GM23338 (cell line): ENCODE data around the gene NXPH2. TPM values are rescaled to one million over a fixed set of nuclear protein-coding genes. Genes with fewer than 3 reads are reported as not detected.

Source experiments
- ATAC-seq: fragments of 200-7000 bp; cut with Tn5 transposase; 3 replicates; pipeline ENCODE4 v1.9.1; 2020
- DNase-seq: peaks from one replicate; pipeline ENCODE4 v3.0.0-alpha.2; 2015; ENCODE audit warnings: low spot score
- H2AFZ ChIP-seq: fragments of 200-600 bp; sonication (generic); 2 replicates; pipeline ENCODE4 v1.8.0; 2016; ENCODE audit warnings: antibody characterized with exemption, mild to moderate bottlenecking, moderate library complexity
- H3F3A ChIP-seq: fragments of 200-600 bp; sonication (generic); replicated peaks from 2 replicates; pipeline ENCODE4 v1.8.0; 2017; ENCODE audit warnings: antibody characterized with exemption, mixed run types, low read depth
- H3K27ac ChIP-seq: fragments of 200-600 bp; sonication (generic); 2 replicates; pipeline ENCODE4 v1.6.1; 2016; ENCODE audit warnings: low read depth
- H3K27me3 ChIP-seq: fragments of 200-600 bp; sonication (generic); 2 replicates; pipeline ENCODE4 v1.8.0; 2016; ENCODE audit warnings: mild to moderate bottlenecking, mixed run types, moderate library complexity; ENCODE audit not compliant: insufficient read depth
- H3K36me3 ChIP-seq: fragments of 200-600 bp; sonication (generic); 2 replicates; pipeline ENCODE4 v1.8.0; 2016; ENCODE audit warnings: mild to moderate bottlenecking; ENCODE audit not compliant: insufficient read depth
- H3K4me1 ChIP-seq: fragments of 200-600 bp; sonication (generic); 2 replicates; pipeline ENCODE4 v1.8.0; 2016; ENCODE audit warnings: mild to moderate bottlenecking, moderate library complexity; ENCODE audit not compliant: insufficient read depth
- H3K4me2 ChIP-seq: fragments of 200-600 bp; sonication (generic); 2 replicates; pipeline ENCODE4 v1.7.1; 2017; ENCODE audit warnings: mixed run types
- H3K4me3 ChIP-seq: fragments of 200-600 bp; sonication (generic); 2 replicates; pipeline ENCODE4 v1.6.1; 2016; ENCODE audit warnings: mixed run types
- H3K79me2 ChIP-seq: fragments of 200-600 bp; sonication (generic); replicated peaks from 2 replicates; pipeline ENCODE4 v1.8.0; 2017; ENCODE audit warnings: mild to moderate bottlenecking; ENCODE audit not compliant: insufficient read depth
- H3K9me2 ChIP-seq: fragments of 200-600 bp; sonication (generic); 2 replicates; pipeline ENCODE4 v1.8.0; 2017; ENCODE audit not compliant: insufficient read depth
- H4K20me1 ChIP-seq: fragments of 200-600 bp; sonication (generic); replicated peaks from 2 replicates; pipeline ENCODE4 v1.8.0; 2017; ENCODE audit warnings: mild to moderate bottlenecking; ENCODE audit not compliant: insufficient read depth
- H3K27ac Mint-ChIP-seq: 2 replicates; pipeline ENCODE4 v1.8.0; 2020; ENCODE audit warnings: inconsistent platforms, mild to moderate bottlenecking, moderate library complexity, mixed read lengths
- H3K27me3 Mint-ChIP-seq: 3 replicates; pipeline ENCODE4 v1.8.0; 2022; ENCODE audit warnings: low read depth, mild to moderate bottlenecking, moderate library complexity, mixed read lengths, inconsistent platforms; ENCODE audit not compliant: insufficient read depth, poor library complexity
- H3K36me3 Mint-ChIP-seq: 3 replicates; pipeline ENCODE4 v1.8.0; 2021; ENCODE audit warnings: low read depth, mild to moderate bottlenecking, inconsistent platforms, moderate library complexity, mixed read lengths
- H3K4me1 Mint-ChIP-seq: 3 replicates; pipeline ENCODE4 v1.8.0; 2020; ENCODE audit warnings: mild to moderate bottlenecking, inconsistent platforms, mixed read lengths
- H3K4me3 Mint-ChIP-seq: 3 replicates; pipeline ENCODE4 v1.8.0; 2021; ENCODE audit warnings: moderate library complexity, mild to moderate bottlenecking, inconsistent platforms, mixed read lengths
- H3K9me3 Mint-ChIP-seq: 3 replicates; pipeline ENCODE4 v1.8.0; 2020; ENCODE audit warnings: moderate library complexity, mild to moderate bottlenecking, inconsistent platforms, mixed read lengths
- CREB1 ChIP-seq: fragments of 250-450 bp; sonication (Bioruptor Pico); IDR thresholded peaks from 2 replicates; pipeline ENCODE4 v1.5.0; 2020; ENCODE audit warnings: low read depth, mild to moderate bottlenecking, moderate library complexity
- NANOG ChIP-seq: IDR thresholded peaks from 2 replicates; pipeline ENCODE4 v1.6.1; 2016; ENCODE audit warnings: antibody characterized with exemption, borderline replicate concordance
- POLR2AphosphoS5 ChIP-seq: IDR thresholded peaks from 2 replicates; pipeline ENCODE4 v1.6.1; 2016; ENCODE audit warnings: antibody characterized with exemption, low read depth
- STAT1 ChIP-seq: IDR thresholded peaks from one replicate; pipeline ENCODE4 v1.6.1; 2016; ENCODE audit warnings: antibody characterized with exemption; ENCODE audit not compliant: unreplicated experiment
- ZNF331 ChIP-seq: fragments of 250-450 bp; sonication (Bioruptor Pico); IDR thresholded peaks from 2 replicates; pipeline ENCODE4 v1.5.0; 2020; ENCODE audit warnings: low read depth, mild to moderate bottlenecking, moderate library complexity
- polyA plus RNA-seq: library from polyadenylated mRNA; unstranded; fragments of >200 nt; fragmentation: Nextera tagmentation; extraction: Ambion mirVana; gene quantifications from 2 replicates; pipeline ENCODE4 v1.2.1, GENCODE V29; 2016
- total RNA-seq: library from RNA; depleted of rRNA; stranded (reverse); fragments of >200 nt; shearing (Covaris generic); gene quantifications from 2 replicates; pipeline ENCODE4 v1.2.3, GENCODE V29; 2014
- TF ChIP-seq, protein P1 (sequence below): IDR thresholded peaks from 2 replicates; pipeline ENCODE4 v1.6.1; 2016; ENCODE audit warnings: antibody characterized with exemption
- TF ChIP-seq, protein P2 (sequence below): fragments of 250-450 bp; sonication (Bioruptor Pico); IDR thresholded peaks from 2 replicates; pipeline ENCODE4 v1.5.0; 2020; ENCODE audit warnings: mild to moderate bottlenecking, moderate library complexity

NXPH2 gene
- total and polyA plus RNA-seq, 2 experiments from 2014 or later = 2.7 to 8.3 TPM

DNA sequence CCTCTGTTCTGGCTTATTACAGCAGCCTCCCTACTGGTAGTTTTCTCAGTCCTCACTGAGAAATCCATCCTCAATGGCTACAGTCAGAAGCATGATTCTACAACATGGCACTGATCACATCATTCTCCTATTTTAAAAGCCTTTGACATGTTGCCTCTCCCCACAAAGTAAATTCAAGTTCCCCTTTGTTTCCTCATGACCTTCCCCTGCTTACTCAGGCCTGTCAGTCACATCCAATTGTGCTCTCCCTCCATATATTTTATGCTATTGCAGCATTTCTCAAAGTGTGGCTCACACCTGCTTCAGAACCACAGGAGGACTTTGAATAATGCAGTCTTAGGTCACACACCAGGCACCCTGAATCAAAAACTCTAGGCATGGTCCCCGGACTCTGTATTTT lies 154.0 kb downstream of the NXPH2 start:
- ATAC-seq = no peak
- no peaks in the 10 kb centered on the region for H3K4me1 ChIP-seq
- H3K4me3 ChIP-seq = no peak overlapping the region
- Mint-ChIP-seq H3K9me3 (no peaks in the 10 kb centered on the region), H3K4me1 (no peaks in the 10 kb centered on the region; the same call in 2 of the 3 replicates), H3K4me3 (no peak overlapping the region), H3K27me3 (peaks cover 4% of the 10 kb centered on the region), H3K36me3 (no peaks in the 10 kb centered on the region), H3K27ac (no peak overlapping the region)
- H3F3A ChIP-seq = no peaks in the 10 kb centered on the region
- no peak overlapping the region for H3K27ac ChIP-seq
- no peaks in the 10 kb centered on the region for H3K36me3 ChIP-seq
- H2AFZ ChIP-seq = peak overlapping the region; percentile 82
- no peak overlapping the region for H3K4me2 ChIP-seq
- H3K27me3 ChIP-seq = no peaks in the 10 kb centered on the region
- DNase-seq = no peak
- TF ChIP-seq STAT1 (no peak), POLR2AphosphoS5 (no peak), NANOG (no peak), CREB1 (CRISPR knock-in tag) (no peak), ZNF331 (CRISPR knock-in tag) (no peak)
- TF ChIP-seq, protein P1, sequence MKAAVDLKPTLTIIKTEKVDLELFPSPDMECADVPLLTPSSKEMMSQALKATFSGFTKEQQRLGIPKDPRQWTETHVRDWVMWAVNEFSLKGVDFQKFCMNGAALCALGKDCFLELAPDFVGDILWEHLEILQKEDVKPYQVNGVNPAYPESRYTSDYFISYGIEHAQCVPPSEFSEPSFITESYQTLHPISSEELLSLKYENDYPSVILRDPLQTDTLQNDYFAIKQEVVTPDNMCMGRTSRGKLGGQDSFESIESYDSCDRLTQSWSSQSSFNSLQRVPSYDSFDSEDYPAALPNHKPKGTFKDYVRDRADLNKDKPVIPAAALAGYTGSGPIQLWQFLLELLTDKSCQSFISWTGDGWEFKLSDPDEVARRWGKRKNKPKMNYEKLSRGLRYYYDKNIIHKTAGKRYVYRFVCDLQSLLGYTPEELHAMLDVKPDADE = no peak
- TF ChIP-seq, protein P2, sequence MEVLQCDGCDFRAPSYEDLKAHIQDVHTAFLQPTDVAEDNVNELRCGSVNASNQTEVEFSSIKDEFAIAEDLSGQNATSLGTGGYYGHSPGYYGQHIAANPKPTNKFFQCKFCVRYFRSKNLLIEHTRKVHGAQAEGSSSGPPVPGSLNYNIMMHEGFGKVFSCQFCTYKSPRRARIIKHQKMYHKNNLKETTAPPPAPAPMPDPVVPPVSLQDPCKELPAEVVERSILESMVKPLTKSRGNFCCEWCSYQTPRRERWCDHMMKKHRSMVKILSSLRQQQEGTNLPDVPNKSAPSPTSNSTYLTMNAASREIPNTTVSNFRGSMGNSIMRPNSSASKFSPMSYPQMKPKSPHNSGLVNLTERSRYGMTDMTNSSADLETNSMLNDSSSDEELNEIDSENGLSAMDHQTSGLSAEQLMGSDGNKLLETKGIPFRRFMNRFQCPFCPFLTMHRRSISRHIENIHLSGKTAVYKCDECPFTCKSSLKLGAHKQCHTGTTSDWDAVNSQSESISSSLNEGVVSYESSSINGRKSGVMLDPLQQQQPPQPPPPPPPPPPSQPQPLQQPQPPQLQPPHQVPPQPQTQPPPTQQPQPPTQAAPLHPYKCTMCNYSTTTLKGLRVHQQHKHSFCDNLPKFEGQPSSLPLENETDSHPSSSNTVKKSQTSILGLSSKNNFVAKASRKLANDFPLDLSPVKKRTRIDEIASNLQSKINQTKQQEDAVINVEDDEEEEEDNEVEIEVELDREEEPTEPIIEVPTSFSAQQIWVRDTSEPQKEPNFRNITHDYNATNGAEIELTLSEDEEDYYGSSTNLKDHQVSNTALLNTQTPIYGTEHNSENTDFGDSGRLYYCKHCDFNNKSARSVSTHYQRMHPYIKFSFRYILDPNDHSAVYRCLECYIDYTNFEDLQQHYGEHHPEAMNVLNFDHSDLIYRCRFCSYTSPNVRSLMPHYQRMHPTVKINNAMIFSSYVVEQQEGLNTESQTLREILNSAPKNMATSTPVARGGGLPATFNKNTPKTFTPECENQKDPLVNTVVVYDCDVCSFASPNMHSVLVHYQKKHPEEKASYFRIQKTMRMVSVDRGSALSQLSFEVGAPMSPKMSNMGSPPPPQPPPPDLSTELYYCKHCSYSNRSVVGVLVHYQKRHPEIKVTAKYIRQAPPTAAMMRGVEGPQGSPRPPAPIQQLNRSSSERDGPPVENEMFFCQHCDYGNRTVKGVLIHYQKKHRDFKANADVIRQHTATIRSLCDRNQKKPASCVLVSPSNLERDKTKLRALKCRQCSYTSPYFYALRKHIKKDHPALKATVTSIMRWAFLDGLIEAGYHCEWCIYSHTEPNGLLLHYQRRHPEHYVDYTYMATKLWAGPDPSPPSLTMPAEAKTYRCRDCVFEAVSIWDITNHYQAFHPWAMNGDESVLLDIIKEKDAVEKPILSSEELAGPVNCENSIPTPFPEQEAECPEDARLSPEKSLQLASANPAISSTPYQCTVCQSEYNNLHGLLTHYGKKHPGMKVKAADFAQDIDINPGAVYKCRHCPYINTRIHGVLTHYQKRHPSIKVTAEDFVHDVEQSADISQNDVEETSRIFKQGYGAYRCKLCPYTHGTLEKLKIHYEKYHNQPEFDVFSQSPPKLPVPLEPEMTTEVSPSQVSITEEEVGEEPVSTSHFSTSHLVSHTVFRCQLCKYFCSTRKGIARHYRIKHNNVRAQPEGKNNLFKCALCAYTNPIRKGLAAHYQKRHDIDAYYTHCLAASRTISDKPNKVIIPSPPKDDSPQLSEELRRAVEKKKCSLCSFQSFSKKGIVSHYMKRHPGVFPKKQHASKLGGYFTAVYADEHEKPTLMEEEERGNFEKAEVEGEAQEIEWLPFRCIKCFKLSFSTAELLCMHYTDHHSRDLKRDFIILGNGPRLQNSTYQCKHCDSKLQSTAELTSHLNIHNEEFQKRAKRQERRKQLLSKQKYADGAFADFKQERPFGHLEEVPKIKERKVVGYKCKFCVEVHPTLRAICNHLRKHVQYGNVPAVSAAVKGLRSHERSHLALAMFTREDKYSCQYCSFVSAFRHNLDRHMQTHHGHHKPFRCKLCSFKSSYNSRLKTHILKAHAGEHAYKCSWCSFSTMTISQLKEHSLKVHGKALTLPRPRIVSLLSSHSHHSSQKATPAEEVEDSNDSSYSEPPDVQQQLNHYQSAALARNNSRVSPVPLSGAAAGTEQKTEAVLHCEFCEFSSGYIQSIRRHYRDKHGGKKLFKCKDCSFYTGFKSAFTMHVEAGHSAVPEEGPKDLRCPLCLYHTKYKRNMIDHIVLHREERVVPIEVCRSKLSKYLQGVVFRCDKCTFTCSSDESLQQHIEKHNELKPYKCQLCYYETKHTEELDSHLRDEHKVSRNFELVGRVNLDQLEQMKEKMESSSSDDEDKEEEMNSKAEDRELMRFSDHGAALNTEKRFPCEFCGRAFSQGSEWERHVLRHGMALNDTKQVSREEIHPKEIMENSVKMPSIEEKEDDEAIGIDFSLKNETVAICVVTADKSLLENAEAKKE (CRISPR knock-in tag) = no peak
- H3K9me2 ChIP-seq = no peaks in the 10 kb centered on the region
- no peaks in the 10 kb centered on the region for H3K79me2 ChIP-seq
- H4K20me1 ChIP-seq = no peaks in the 10 kb centered on the region
